Naive thymus-derived CD8-positive, alpha-beta T cell (primary cell): ENCODE measurements around the gene CXCL12. TPM values are rescaled to one million over a fixed set of nuclear protein-coding genes. Genes with fewer than 3 reads are reported as not detected.
A peak's percentile ranks its signal among the peaks of the same experiment; 100 is the strongest.

Source experiments
- ATAC-seq, 2 donors: fragments of 150-1000 bp; cut with Tn5 transposase in 1 of 2; sonication (Bioruptor Pico), chemical (Tn5 transposase) in 1 of 2; 1 replicate in 1 of 2; 2 replicates in 1 of 2; pipeline ENCODE4 v1.10.0; 2021; ENCODE audit warnings: mild to moderate bottlenecking in 2 of 2, moderate library complexity in 2 of 2
- POLR2A ChIA-PET: fragments of 350-600 bp; sonication (Branson Sonifier 250); formaldehyde crosslinking; loops from one replicate; lab custom pipeline; 2021; ENCODE audit warnings: antibody characterized with exemption; lab: Charles Lee
- DNase-seq, 10 donors: peaks; one replicate each; pipeline versions ENCODE4 v3.0.0 to v3.0.0-alpha.2; 2020 to 2022
- H3K27ac Mint-ChIP-seq, 10 donors: one replicate each; pipeline ENCODE4 v1.8.0; 2020 to 2022; ENCODE audit warnings: mild to moderate bottlenecking in 10 of 10, mixed read lengths in 10 of 10, moderate library complexity in 4 of 10, inconsistent platforms in 1 of 10
- H3K27me3 Mint-ChIP-seq, 5 donors: one replicate each; pipeline ENCODE4 v1.8.0; 2021 to 2022; ENCODE audit warnings: mixed read lengths in 5 of 5
- H3K36me3 Mint-ChIP-seq, 3 donors: one replicate each; pipeline ENCODE4 v1.8.0; 2020 to 2022; ENCODE audit warnings: mixed read lengths in 3 of 3, mild to moderate bottlenecking in 2 of 3, inconsistent platforms in 1 of 3
- H3K4me1 Mint-ChIP-seq, 4 donors: one replicate each; pipeline ENCODE4 v1.8.0; 2021 to 2022; ENCODE audit warnings: mixed read lengths in 4 of 4
- H3K4me3 Mint-ChIP-seq, 10 donors: one replicate each; pipeline ENCODE4 v1.8.0; 2020 to 2022; ENCODE audit warnings: mild to moderate bottlenecking in 10 of 10, mixed read lengths in 10 of 10, moderate library complexity in 6 of 10, inconsistent platforms in 1 of 10
- H3K9me3 Mint-ChIP-seq, 9 donors: one replicate each; pipeline ENCODE4 v1.8.0; 2020 to 2022; ENCODE audit warnings: mixed read lengths in 9 of 9, mild to moderate bottlenecking in 3 of 9, inconsistent platforms in 1 of 9, moderate library complexity in 1 of 9
- polyA plus RNA-seq, 3 donors: library from polyadenylated mRNA; unstranded; fragments of 300-500 nt; fragmentation: Illumina TruSeq; gene quantifications; one replicate each; pipeline ENCODE4 v1.2.3, GENCODE V29; 2021
- total RNA-seq, 8 experiments: library from RNA in 2 of 8; stranded (reverse) in 2 of 8; gene quantifications; one replicate each; pipeline ENCODE4 v1.2.3 and lab custom pipeline; 2021 to 2026

Gene CXCL12
- total and polyA plus RNA-seq, 5 experiments from 2014 or later = not detected

DNA sequence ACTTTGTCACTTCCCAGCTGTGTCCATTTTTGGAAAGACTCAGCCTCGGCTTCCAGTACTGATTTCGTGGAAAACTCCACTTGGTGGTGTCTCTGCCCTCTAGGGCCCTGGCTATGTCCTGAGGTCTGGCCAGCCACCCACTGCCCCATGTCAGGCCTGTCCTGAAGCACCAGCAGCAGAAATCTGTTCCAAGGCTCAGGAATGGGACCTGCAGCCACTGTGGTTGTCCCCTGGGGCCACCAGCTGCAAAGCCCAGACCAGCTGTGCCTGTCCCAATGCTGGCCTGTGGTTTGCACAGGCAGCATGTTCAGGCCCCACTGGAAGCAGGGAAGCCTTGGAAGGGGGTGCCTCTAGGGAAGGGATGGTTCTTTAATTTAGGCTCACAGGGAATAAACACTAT, 21.2 kb downstream of the CXCL12 start:
- Mint-ChIP-seq H3K9me3 (no peaks in the 10 kb centered on the region), H3K4me3 (no peak overlapping the region), H3K27me3 (peaks cover 0 to 32% (median under 1%) of the 10 kb centered on the region in 5 donors), H3K27ac (no peak overlapping the region), H3K4me1 (no peaks in the 10 kb centered on the region), H3K36me3 (no peaks in the 10 kb centered on the region)
- POLR2A ChIA-PET = no interaction called here
- ATAC-seq (no peak), DNase-seq (no peak)

DNA sequence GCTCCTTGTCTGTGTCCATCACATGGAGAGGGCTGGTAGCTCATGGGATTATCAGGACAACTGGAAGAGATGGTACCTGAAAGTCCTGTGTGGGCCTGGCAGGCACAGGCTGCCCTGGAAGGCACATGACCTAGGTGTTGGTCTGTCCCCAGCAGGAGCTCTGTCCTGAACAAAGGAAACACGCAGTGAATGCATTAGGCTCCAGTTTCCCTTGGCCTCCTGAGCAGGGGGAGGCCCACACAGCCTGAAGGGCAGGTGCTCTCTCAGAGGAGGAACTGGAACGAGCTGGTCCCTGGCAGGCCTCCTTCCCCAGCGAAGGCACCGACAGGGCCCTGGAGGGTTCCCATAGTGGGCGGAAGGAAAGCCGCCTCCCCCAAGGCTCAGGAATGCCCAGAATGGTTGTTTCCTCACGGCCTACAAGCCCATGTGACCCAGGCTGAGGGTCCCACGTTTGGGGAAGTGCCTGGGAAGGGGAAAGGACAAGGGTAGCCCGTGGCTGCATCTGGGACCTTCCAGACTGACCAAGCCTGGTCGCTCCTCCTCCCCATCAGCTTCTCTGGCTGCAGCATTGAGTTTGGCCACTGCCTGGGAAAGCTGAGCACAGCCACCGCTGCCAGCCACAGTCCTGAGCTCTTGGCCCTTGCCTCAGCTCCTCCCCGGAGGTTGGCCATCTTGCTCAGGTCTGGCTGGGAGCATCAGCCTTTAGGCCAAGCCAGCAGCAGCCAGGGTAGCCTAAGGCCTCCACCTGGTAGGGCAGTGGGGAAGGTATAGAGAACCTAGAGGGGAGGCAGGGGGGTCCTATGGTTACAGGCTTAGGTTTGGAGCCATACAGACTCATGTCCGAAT, 21.8 kb downstream of the CXCL12 start:
- H3K36me3 Mint-ChIP-seq = no peaks in the 10 kb centered on the region
- no peak overlapping the region for H3K4me3 Mint-ChIP-seq
- POLR2A ChIA-PET = no interaction called here
- H3K27ac Mint-ChIP-seq = no peak overlapping the region
- H3K27me3 Mint-ChIP-seq = peaks cover 0 to 28% (median under 1%) of the 10 kb centered on the region in 5 donors
- no peak for ATAC-seq
- DNase-seq = no peak
- no peaks in the 10 kb centered on the region for H3K4me1 Mint-ChIP-seq
- no peaks in the 10 kb centered on the region for H3K9me3 Mint-ChIP-seq

DNA sequence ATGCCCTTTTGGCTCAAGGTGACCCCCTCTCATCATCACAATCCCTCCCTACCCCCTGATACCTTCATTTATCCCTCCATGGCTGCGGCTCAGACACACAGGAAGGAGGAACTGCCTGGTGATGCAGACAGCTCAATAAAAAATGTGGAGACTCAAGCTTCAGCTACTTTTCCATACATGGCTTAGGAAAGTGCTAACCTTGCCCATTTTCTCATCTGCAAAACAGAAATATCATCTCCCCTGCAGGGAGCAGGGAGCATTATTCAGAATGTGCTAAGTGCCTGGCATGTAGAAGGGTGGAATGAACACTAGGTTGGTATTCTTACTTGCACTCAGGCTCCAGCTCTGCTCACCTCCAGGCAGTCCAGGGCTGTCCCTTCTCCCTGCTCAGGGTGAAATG, 23.8 kb downstream of the CXCL12 start:
- Mint-ChIP-seq H3K27me3 (peaks cover 0 to 28% (median 2%) of the 10 kb centered on the region in 5 donors), H3K4me3 (no peak overlapping the region), H3K4me1 (no peaks in the 10 kb centered on the region), H3K36me3 (no peaks in the 10 kb centered on the region), H3K27ac (no peak overlapping the region), H3K9me3 (no peaks in the 10 kb centered on the region)
- DNase-seq (no peak), ATAC-seq (no peak)
- POLR2A ChIA-PET = no interaction called here

DNA sequence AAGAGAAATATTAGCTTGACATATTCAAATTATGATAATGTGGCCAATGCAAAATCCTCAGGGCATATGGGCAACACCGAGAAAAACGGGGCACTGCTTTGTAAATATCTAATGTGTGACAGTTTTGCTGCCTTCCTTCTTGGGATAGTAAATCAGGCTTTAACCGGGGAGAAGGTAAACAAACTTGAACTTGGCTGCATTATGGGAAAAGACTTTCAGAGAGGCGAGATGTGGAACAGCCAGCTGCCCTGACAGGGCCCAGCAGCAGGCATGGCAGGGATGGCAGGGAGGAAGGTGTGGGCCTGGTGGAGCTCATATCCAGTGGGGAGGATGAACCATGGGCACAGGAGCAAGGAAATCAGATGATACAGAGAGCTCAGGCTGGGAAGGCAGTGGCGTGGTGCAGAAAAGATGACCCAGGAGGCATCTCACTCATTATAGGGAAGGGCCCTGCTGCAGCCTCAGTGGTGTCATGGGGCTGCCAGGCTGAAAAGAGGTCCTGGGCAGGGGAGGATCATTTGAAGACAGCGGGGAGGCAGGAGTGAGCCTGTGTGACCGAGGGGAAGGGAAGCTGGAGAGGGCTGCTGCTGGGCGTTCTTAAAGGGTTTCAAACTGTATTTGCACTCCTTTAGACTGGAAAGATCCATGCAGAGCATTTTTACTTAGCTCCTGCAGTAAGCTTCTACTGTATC, 26.7 kb downstream of the CXCL12 start:
- DNase-seq (no peak), ATAC-seq (no peak)
- Mint-ChIP-seq H3K27me3 (peaks cover 0 to 19% (median 2%) of the 10 kb centered on the region in 5 donors), H3K4me3 (no peak overlapping the region), H3K36me3 (no peaks in the 10 kb centered on the region), H3K4me1 (no peaks in the 10 kb centered on the region), H3K27ac (no peak overlapping the region), H3K9me3 (no peaks in the 10 kb centered on the region)
- POLR2A ChIA-PET = no interaction called here

DNA sequence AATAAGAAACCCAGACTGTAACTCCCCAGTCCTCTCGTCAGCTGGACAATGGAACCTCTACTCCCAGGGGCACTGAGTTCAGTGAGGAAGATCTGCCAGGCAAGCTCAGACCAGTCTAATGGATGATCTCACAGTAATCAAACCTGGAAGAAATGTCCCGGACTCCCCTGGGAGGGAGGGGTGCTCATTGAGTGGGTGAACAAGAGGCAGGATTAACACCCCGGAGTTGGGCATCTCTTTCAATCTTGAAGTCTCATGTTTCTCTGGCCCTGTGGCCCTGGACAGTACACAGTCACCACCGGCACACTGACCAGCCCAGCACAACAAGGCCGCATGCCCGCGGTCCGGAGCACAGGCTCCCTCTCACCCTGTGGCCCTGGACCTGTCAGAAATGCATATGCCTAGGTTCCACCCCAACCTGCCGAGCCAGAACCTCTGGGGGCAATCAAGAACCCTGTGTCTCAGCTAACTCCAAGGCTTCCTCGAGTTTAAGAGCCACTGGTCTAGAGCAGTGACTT, 27.8 kb downstream of the CXCL12 start:
- Mint-ChIP-seq H3K4me3 (no peak overlapping the region), H3K4me1 (peaks cover 0 to 3% (median 0%) of the 10 kb centered on the region in 4 donors), H3K36me3 (no peaks in the 10 kb centered on the region), H3K27me3 (peaks cover 2 to 27% (median 6%) of the 10 kb centered on the region in 5 donors), H3K27ac (no peak overlapping the region), H3K9me3 (no peaks in the 10 kb centered on the region)
- POLR2A ChIA-PET = no interaction called here
- DNase-seq (no peak), ATAC-seq (no peak)

DNA sequence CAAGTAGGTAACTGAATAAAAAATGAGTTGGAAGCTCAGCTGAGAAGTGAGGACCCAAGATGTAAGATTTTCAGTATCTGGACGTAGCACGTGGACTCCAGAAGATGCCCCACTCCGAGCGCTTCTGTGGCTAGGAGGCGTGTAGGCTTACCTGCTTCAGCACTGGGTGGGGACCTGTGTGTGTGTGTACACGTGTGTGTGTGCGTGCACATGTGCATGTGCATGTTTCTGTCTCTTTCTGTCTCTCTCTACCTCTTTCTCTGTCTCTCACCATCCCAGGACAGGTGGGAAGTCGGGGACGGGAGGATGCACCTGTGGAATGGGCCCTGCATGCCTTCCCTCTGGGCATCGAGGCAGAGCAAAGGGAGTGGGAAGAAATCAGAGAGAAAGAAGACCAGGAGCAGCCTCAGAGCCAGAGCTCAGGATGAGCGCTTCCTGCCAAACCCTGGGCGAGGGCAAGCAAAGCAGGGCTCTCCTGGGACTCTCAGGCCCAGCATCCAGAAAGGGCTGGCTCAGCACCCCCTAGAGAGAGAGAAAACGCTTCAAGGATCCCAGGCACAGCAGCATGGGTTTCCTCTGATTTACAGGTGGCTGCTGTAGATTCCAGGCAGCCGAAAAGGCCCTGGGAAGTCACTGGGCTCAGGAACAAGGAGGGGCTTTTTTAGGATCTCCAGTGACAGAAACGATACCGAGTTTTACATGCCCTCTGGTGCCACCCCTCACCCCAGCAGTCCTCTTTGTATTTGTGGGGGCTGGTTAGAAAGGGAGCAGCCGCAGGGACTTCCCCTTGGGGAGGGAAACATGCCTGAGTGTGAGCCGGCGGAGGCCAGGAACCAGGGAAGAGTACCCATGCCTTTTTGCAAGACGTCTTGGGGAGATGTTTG, 28.5 kb downstream of the CXCL12 start:
- DNase-seq = no peak
- no peaks in the 10 kb centered on the region for H3K36me3 Mint-ChIP-seq
- POLR2A ChIA-PET = no interaction called here
- peaks cover 0 to 5% (median 0%) of the 10 kb centered on the region in 4 donors for H3K4me1 Mint-ChIP-seq
- H3K9me3 Mint-ChIP-seq = no peaks in the 10 kb centered on the region
- H3K27me3 Mint-ChIP-seq = peaks cover 2 to 31% (median 6%) of the 10 kb centered on the region in 5 donors
- H3K4me3 Mint-ChIP-seq = no peak overlapping the region
- H3K27ac Mint-ChIP-seq = no peak overlapping the region
- ATAC-seq = no peak

DNA sequence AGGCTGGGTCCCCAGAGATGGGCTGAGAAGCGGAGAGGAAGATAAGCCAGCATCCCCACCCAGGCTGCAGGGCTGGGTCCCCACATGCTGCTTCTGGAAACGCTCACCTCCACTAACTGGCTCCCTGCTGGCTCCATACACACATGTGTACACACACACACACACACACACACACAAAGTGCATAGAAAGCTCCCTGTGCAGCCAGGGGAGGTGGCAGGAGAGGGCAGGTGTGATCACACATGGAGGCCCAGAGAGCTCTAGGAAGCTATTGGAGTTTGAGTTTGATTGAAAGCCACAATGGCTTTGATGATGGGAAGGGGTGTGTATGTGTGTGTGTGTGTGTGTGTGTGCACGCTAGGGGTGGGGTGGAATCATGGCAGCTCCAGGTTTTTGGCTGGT, 29.3 kb downstream of the CXCL12 start:
- Mint-ChIP-seq H3K36me3 (no peaks in the 10 kb centered on the region), H3K27me3 (peaks cover 2 to 31% (median 6%) of the 10 kb centered on the region in 5 donors), H3K4me3 (no peak overlapping the region), H3K4me1 (peaks cover 0 to 7% (median 0%) of the 10 kb centered on the region in 4 donors), H3K9me3 (no peaks in the 10 kb centered on the region), H3K27ac (no peak overlapping the region)
- DNase-seq (no peak), ATAC-seq (no peak)
- POLR2A ChIA-PET = no interaction called here

DNA sequence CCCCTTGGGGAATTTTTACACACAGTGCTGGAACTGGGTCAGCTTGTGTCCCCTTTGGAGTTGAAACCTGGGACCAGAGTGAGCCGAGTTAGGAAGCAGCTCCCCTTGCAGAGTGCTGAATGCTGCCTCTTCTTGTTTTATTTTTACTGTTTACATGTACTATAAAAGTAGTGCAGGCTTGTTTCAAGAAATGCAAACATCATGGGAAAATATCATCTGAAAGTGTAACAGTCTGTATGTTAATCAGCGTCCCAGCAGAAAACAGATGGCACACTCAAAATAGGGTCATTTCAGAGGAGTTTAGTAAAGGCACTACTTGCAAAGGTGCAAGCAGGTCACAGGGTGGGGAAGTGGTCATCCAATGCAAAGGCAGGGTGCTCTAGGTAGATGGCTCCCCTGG, 30.1 kb downstream of the CXCL12 start:
- POLR2A ChIA-PET = no interaction called here
- H3K9me3 Mint-ChIP-seq = no peaks in the 10 kb centered on the region
- no peak overlapping the region for H3K4me3 Mint-ChIP-seq
- no peaks in the 10 kb centered on the region for H3K36me3 Mint-ChIP-seq
- no peak overlapping the region for H3K27ac Mint-ChIP-seq
- peaks cover 0 to 7% (median 0%) of the 10 kb centered on the region in 4 donors for H3K4me1 Mint-ChIP-seq
- DNase-seq (no peak), ATAC-seq (no peak)
- peaks cover 2 to 28% (median 6%) of the 10 kb centered on the region in 5 donors for H3K27me3 Mint-ChIP-seq

DNA sequence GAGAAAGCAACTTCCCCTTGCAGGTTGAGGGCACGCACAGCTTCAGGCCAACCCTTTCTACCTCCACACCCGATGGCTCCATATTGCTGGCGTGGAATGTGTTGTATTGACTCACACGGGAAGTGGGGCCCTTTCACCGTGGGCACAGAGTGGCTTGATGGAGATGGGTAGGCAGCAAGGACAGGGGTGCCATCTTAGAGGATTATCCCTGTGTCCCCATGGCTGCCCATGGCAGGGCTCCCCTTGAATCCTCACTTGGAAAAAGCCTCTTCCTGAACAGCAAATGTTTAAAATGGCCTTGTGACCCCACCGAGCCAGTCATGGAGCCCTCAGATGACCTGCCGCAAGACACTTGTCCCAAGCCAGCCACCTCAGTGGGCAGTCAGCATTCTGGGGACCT, 31.2 kb downstream of the CXCL12 start:
- H3K9me3 Mint-ChIP-seq = no peaks in the 10 kb centered on the region
- DNase-seq (no peak), ATAC-seq (no peak)
- peaks cover 0 to 7% (median 0%) of the 10 kb centered on the region in 4 donors for H3K4me1 Mint-ChIP-seq
- POLR2A ChIA-PET = no interaction called here
- H3K4me3 Mint-ChIP-seq = no peak overlapping the region
- H3K27me3 Mint-ChIP-seq = peaks cover 2 to 25% (median 6%) of the 10 kb centered on the region in 5 donors
- H3K36me3 Mint-ChIP-seq = no peaks in the 10 kb centered on the region
- no peak overlapping the region for H3K27ac Mint-ChIP-seq

DNA sequence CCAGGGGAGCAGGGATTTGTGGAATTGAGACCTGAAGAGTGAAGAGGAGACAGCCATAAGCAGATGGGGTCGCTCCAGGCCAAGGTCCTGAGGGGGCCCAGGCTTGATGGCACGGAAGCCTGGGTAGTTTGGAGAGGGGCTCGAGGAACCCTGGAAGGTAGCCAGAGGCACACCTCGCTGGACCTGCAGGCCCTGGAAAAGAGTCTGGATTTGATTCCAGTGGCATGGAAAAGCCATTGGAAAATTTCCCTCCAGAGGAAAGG, 31.8 kb downstream of the CXCL12 start:
- no peak for ATAC-seq
- H3K36me3 Mint-ChIP-seq = no peaks in the 10 kb centered on the region
- POLR2A ChIA-PET = no interaction called here
- DNase-seq = no peak
- H3K27me3 Mint-ChIP-seq = peaks cover 2 to 22% (median 6%) of the 10 kb centered on the region in 5 donors
- H3K4me3 Mint-ChIP-seq = no peak overlapping the region
- H3K9me3 Mint-ChIP-seq = no peaks in the 10 kb centered on the region
- no peak overlapping the region for H3K27ac Mint-ChIP-seq
- H3K4me1 Mint-ChIP-seq = peaks cover 0 to 7% (median 0%) of the 10 kb centered on the region in 4 donors

DNA sequence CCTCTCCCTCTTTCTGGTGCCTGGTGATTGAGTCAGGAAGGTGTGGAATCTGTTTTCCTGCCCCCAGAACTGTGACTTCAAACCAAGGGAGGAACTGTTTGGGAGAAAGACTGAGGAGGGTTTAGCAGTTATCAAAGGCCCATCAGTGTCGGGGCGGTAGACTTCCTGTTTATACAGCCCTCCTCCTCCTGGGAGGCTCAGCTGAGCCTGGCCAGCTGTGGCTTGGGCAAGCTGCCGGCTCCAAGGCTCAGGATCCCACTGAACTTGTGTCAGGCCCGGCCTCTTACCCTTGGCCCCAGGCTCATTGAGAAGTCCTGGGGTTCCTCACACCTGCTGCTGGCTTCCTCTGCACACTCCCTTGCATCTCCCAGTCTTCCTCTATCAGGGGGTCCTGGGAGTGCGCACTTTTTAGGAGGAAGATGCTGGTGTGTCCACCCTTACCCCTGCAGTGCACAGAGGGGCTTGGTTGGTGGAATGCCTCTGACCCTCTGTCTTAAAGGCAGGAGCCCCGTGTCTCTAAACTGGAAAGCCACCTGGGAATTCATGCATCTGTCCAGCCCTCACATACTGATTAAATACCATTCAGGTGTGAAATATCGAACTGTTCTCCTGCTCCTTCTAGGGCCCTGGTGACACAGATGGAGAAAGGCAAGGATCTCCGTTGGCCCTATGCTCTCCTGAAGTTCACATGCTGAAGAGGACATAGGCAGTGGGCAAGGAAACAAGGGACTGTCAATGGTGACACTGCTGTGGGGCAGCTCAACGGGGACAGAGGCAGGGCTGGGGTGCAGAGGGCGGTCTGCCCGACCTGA, 32.4 kb downstream of the CXCL12 start:
- no peak for DNase-seq
- Mint-ChIP-seq H3K36me3 (no peaks in the 10 kb centered on the region), H3K9me3 (no peaks in the 10 kb centered on the region), H3K4me1 (peaks cover 0 to 7% (median 0%) of the 10 kb centered on the region in 4 donors), H3K27ac (peak overlapping the region in 1 of 10 donors; percentile 76), H3K4me3 (no peak overlapping the region), H3K27me3 (peaks cover 2 to 20% (median 6%) of the 10 kb centered on the region in 5 donors)
- ATAC-seq = no peak
- POLR2A ChIA-PET = no interaction called here

DNA sequence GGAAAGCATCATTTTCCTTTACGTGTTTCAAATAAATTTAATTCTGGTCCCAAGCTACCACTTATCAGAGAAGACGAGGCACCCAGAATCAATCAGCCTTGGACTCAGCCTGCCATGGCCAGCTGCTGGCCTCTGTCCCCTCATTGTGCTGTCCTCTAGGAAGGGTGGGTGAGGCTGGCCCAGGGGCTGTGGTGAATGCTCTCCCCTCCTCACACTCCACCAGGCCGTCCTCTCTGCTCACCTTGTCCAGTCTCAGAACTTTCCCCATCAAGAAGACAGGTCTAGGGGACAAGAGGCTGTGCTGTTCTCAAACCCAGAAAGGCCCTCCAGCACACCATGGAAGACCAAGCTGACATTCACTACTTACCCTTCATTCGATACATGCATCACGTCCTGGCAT, 36.4 kb downstream of the CXCL12 start:
- POLR2A ChIA-PET = no interaction called here
- no peak overlapping the region for H3K27ac Mint-ChIP-seq
- ATAC-seq = no peak

More for the DNA sequence above, 36.4 kb downstream of the CXCL12 start:
- Mint-ChIP-seq H3K27me3 (peaks cover 2 to 28% (median 8%) of the 10 kb centered on the region in 5 donors), H3K9me3 (no peaks in the 10 kb centered on the region), H3K4me1 (peaks cover 0 to 7% (median 0%) of the 10 kb centered on the region in 4 donors), H3K4me3 (no peak overlapping the region), H3K36me3 (no peaks in the 10 kb centered on the region)
- no peak for DNase-seq
